ENCODE measurements around the gene NMNAT1.

Gene NMNAT1

GRCh38 chr1:9901148-9902059, 41.9 kb upstream of the NMNAT1 start:
- no peaks in the 10 kb centered on the region for H3F3A ChIP-seq (ENCODE audit: low read depth)
- H3K36me3 ChIP-seq (ENCODE audit: insufficient read depth, low read length) = no peaks in the 10 kb centered on the region
- TF ChIP-seq CTCF (conservative IDR thresholded peaks at IDR 0.05; ENCODE audit: low read length) (no peak), EZH2phosphoT487 (IDR thresholded peaks at IDR 0.05; ENCODE audit: borderline replicate concordance) (no peak)
- no peaks in the 10 kb centered on the region for H3K4me1 ChIP-seq (ENCODE audit: insufficient read depth, low read length, poor library complexity, severe bottlenecking)
- H3K27me3 ChIP-seq (ENCODE audit: insufficient read depth, low read length, poor library complexity, severe bottlenecking) = no peaks in the 10 kb centered on the region
- peaks cover 3% of the 10 kb centered on the region; the same call in 1 of the 2 replicates for H3K79me2 ChIP-seq (ENCODE audit: insufficient read depth, low read length)
- H2AFZ ChIP-seq (ENCODE audit: low read length) = no peak overlapping the region
- no peak overlapping the region for H3K4me3 ChIP-seq (ENCODE audit: low read length, poor library complexity, severe bottlenecking)
- H3K4me2 ChIP-seq (ENCODE audit: low read depth, low read length, poor library complexity, severe bottlenecking) = no peak overlapping the region
- no peaks in the 10 kb centered on the region for H3K9me3 ChIP-seq (ENCODE audit: insufficient read depth, low read depth, low read length)
- H4K20me1 ChIP-seq (ENCODE audit: insufficient read depth, low read length, poor library complexity, severe bottlenecking) = no peaks in the 10 kb centered on the region
- H3K9ac ChIP-seq (ENCODE audit: low read depth, low read length, poor library complexity, severe bottlenecking) = no peak overlapping the region
- no peaks in the 10 kb centered on the region for H3K9me2 ChIP-seq (replicated peaks; ENCODE audit: low read depth, low read length)

GRCh38 chr1:9902060-9902452, 41.2 kb upstream of the NMNAT1 start:
- no peaks in the 10 kb centered on the region for H3K36me3 ChIP-seq (ENCODE audit: insufficient read depth, low read length)
- H3K9ac ChIP-seq (ENCODE audit: low read depth, low read length, poor library complexity, severe bottlenecking) = no peak overlapping the region
- no peaks in the 10 kb centered on the region for H4K20me1 ChIP-seq (ENCODE audit: insufficient read depth, low read length, poor library complexity, severe bottlenecking)
- TF ChIP-seq EZH2phosphoT487 (IDR thresholded peaks at IDR 0.05; ENCODE audit: borderline replicate concordance) = no peak
- TF ChIP-seq CTCF (conservative IDR thresholded peaks at IDR 0.05; ENCODE audit: low read length) = no peak
- no peaks in the 10 kb centered on the region for H3F3A ChIP-seq (ENCODE audit: low read depth)
- H3K9me2 ChIP-seq (replicated peaks; ENCODE audit: low read depth, low read length) = no peaks in the 10 kb centered on the region
- H2AFZ ChIP-seq (ENCODE audit: low read length) = no peak overlapping the region
- H3K4me1 ChIP-seq (ENCODE audit: insufficient read depth, low read length, poor library complexity, severe bottlenecking) = peaks cover 5% of the 10 kb centered on the region
- no peaks in the 10 kb centered on the region for H3K9me3 ChIP-seq (ENCODE audit: insufficient read depth, low read depth, low read length)
- no peaks in the 10 kb centered on the region for H3K27me3 ChIP-seq (ENCODE audit: insufficient read depth, low read length, poor library complexity, severe bottlenecking)
- peaks cover 3% of the 10 kb centered on the region; the same call in 1 of the 2 replicates for H3K79me2 ChIP-seq (ENCODE audit: insufficient read depth, low read length)
- no peak overlapping the region for H3K4me3 ChIP-seq (ENCODE audit: low read length, poor library complexity, severe bottlenecking)
- no peak overlapping the region for H3K4me2 ChIP-seq (ENCODE audit: low read depth, low read length, poor library complexity, severe bottlenecking)

GRCh38 chr1:9903801-9904527, 39.3 kb upstream of the NMNAT1 start:
- Histone ChIP-seq H3K4me1 (ENCODE audit: insufficient read depth, low read length, poor library complexity, severe bottlenecking) (peaks cover 20% of the 10 kb centered on the region), H3K9me3 (ENCODE audit: insufficient read depth, low read depth, low read length) (no peaks in the 10 kb centered on the region), H3K4me2 (ENCODE audit: low read depth, low read length, poor library complexity, severe bottlenecking) (no peak overlapping the region), H3F3A (ENCODE audit: low read depth) (no peaks in the 10 kb centered on the region), H2AFZ (ENCODE audit: low read length) (no peak overlapping the region), H3K4me3 (ENCODE audit: low read length, poor library complexity, severe bottlenecking) (no peak overlapping the region), H3K79me2 (ENCODE audit: insufficient read depth, low read length) (peaks cover 17% of the 10 kb centered on the region), H3K9me2 (replicated peaks; ENCODE audit: low read depth, low read length) (no peaks in the 10 kb centered on the region), H4K20me1 (ENCODE audit: insufficient read depth, low read length, poor library complexity, severe bottlenecking) (peaks cover 5% of the 10 kb centered on the region), H3K36me3 (ENCODE audit: insufficient read depth, low read length) (no peaks in the 10 kb centered on the region), H3K9ac (ENCODE audit: low read depth, low read length, poor library complexity, severe bottlenecking) (no peak overlapping the region), H3K27me3 (ENCODE audit: insufficient read depth, low read length, poor library complexity, severe bottlenecking) (no peaks in the 10 kb centered on the region)
- TF ChIP-seq CTCF (conservative IDR thresholded peaks at IDR 0.05; ENCODE audit: low read length) = no peak
- no peak for TF ChIP-seq EZH2phosphoT487 (IDR thresholded peaks at IDR 0.05; ENCODE audit: borderline replicate concordance)
